Kasumi-1 (cell line): ENCODE data around the gene LGMN.
A peak's percentile ranks its signal among the peaks of the same experiment; 100 is the strongest.
"Not testable (repeated sequence)": the region's sequence is repeated elsewhere in the genome, so short reads cannot be mapped to it uniquely, and the experiment has no call there.

Source experiments
- DNase-seq, 2 experiments: peaks; one replicate each; lab custom pipeline; 2025; lab: John Stamatoyannopoulos, UW

LGMN gene

GRCh38 chr14:92748259-92749016, at the start of gene LGMN:
Gene LGMN, minus strand, starts transcription at chr14:92748627. Its CDS starts 15,841 bp downstream, at chr14:92732786.
- DNase-seq: no peak

- no peak for DNase-seq
Measured at GRCh38 chr14:92794961-92795360, 46.5 kb upstream of the LGMN start.

GRCh38 chr14:92794547-92794941, 46.1 kb upstream of the LGMN start:
- no peak for DNase-seq

GRCh38 chr14:92793709-92794546, 45.5 kb upstream of the LGMN start, which contains the start of gene GOLGA5:
Gene GOLGA5, plus strand, starts transcription at chr14:92794305. Its CDS starts 3,133 bp downstream, at chr14:92797438.
- DNase-seq: peak; percentile 90 to 97

- DNase-seq: no peak
Measured at GRCh38 chr14:92792885-92793284, 44.5 kb upstream of the LGMN start.

GRCh38 chr14:92789457-92790089, 41.1 kb upstream of the LGMN start:
- DNase-seq: peak; percentile 14 to 35

- no peak for DNase-seq
Measured at GRCh38 chr14:92787554-92787953, 39.1 kb upstream of the LGMN start.

- DNase-seq: no peak
Measured at GRCh38 chr14:92786427-92786756, 38.0 kb upstream of the LGMN start.

GRCh38 chr14:92785667-92786426, 37.4 kb upstream of the LGMN start:
- DNase-seq: no peak

GRCh38 chr14:92783813-92784431, 35.5 kb upstream of the LGMN start:
- DNase-seq: peak; percentile 84 to 93

- no peak for DNase-seq
Measured at GRCh38 chr14:92781350-92781749, 32.9 kb upstream of the LGMN start.

- no peak for DNase-seq
Measured at GRCh38 chr14:92780444-92781232, 32.2 kb upstream of the LGMN start.

GRCh38 chr14:92778868-92779565, 30.6 kb upstream of the LGMN start:
- not testable (repeated sequence) for DNase-seq

- not testable (repeated sequence) for DNase-seq
Measured at GRCh38 chr14:92775292-92775691, 26.9 kb upstream of the LGMN start.

GRCh38 chr14:92774572-92774971, 26.1 kb upstream of the LGMN start:
- no peak for DNase-seq

GRCh38 chr14:92770484-92770883, 22.1 kb upstream of the LGMN start:
- no peak for DNase-seq

- no peak for DNase-seq
Measured at GRCh38 chr14:92768795-92769194, 20.4 kb upstream of the LGMN start.

- not testable (repeated sequence) for DNase-seq
Measured at GRCh38 chr14:92768236-92768635, 19.8 kb upstream of the LGMN start.

- DNase-seq: not testable (repeated sequence)
Measured at GRCh38 chr14:92763666-92764631, 15.5 kb upstream of the LGMN start.
